ENCODE measurements around the gene PP2D1. TPM values are rescaled to one million over a fixed set of nuclear protein-coding genes. Genes with fewer than 3 reads are reported as not detected.

The PP2D1 gene
- total and polyA plus RNA-seq, 2 donors (not counting 3 experiments of a cell fraction or from before 2014, with no cell fraction given) = not detected

DNA sequence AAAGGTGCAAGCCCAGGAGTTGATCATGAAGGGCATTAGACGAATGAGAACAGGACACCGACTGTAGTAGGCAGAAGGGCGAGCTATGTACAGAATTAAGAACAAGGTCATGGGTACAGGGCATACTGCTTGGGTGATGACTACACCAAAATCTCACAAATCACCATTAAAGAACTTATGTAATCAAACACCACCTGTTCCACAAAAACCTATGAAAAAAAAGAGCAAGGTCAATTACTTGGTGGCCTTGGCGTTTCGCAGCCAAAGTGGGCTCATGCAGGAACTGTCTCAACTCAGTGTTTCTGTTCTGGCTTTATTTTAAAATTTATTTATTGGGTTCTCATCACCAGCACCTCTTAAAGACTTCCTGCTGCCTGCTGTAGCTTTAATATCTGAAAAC, 30.3 kb upstream of the PP2D1 start:
- no peak overlapping the region for H3K9ac ChIP-seq (replicated peaks; ENCODE audit: extremely low read depth, insufficient read depth, low read length)
- H3K79me2 ChIP-seq (ENCODE audit: control insufficient read depth, insufficient read depth, low read length) = no peaks in the 10 kb centered on the region
- intact Hi-C loops (cut with micrococcal nuclease) = no loop called here
- dilution Hi-C loops (cut with MboI; ENCODE audit: extremely low pct_ligation_motif_present, low sequenced_read_pairs) = no loop called here
- ChIA-PET POLR2A (interaction anchor here (1.3 kb wide), 1 partner anchor 15 kb away, joined by 4 read pairs; no protein-coding TSS in a partner anchor), CTCF (interaction anchor here (1.1 to 2.0 kb wide), 3 partner anchors 9 to 141 kb away, joined by 3 to 4 read pairs (median 3); no protein-coding TSS in a partner anchor)
- no peak overlapping the region for H3K4me2 ChIP-seq (ENCODE audit: insufficient read depth, low read length)
- no peak overlapping the region for H3K27ac ChIP-seq (ENCODE audit: insufficient read depth, low read depth, low read length)
- FAIRE-seq (no peak), DNase-seq (ENCODE audit: low read depth, low spot score) (no peak)
- H3K27me3 ChIP-seq (ENCODE audit: control insufficient read depth in 2 of 2, insufficient read depth in 2 of 2, low read length in 2 of 2) = no peaks in the 10 kb centered on the region
- no peaks in the 10 kb centered on the region for H3K9me1 ChIP-seq (replicated peaks; ENCODE audit: control insufficient read depth, extremely low read depth, insufficient read depth, low read length)
- no peaks in the 10 kb centered on the region for H3K9me3 ChIP-seq (replicated peaks; ENCODE audit: control insufficient read depth, insufficient read depth, low read length)
- peaks cover 16% of the 10 kb centered on the region for H3K4me1 ChIP-seq (ENCODE audit: control insufficient read depth, extremely low read depth, insufficient read depth, low read length)
- no TSS peak for BruUV-seq (replicated peaks)
- no peaks in the 10 kb centered on the region for H3K36me3 ChIP-seq (ENCODE audit: control insufficient read depth in 2 of 2, extremely low read depth in 1 of 2, insufficient read depth in 2 of 2, low read length in 2 of 2)
- no peaks in the 10 kb centered on the region for H4K20me1 ChIP-seq (replicated peaks; ENCODE audit: control insufficient read depth, extremely low read depth, insufficient read depth, low read length)
- no peak for TF ChIP-seq JUN (IDR thresholded peaks at IDR 0.05; ENCODE audit: borderline replicate concordance, insufficient read depth, insufficient read length, low read depth)
- TF ChIP-seq POLR2AphosphoS5 (IDR thresholded peaks at IDR 0.05; ENCODE audit: insufficient read depth, low read depth, low read length) = no peak
- TF ChIP-seq MYC (IDR thresholded peaks at IDR 0.05; ENCODE audit: low read depth, low read length) = no peak
- no peak for TF ChIP-seq GATA2 (IDR thresholded peaks at IDR 0.05; ENCODE audit: insufficient read depth, insufficient read length, low read depth, low read length)
- no peak for TF ChIP-seq POLR2A (IDR thresholded peaks at IDR 0.05; ENCODE audit: low read depth, low read length)
- no peak for TF ChIP-seq CTCF (IDR thresholded peaks at IDR 0.05; ENCODE audit: extremely low read depth in 1 of 2, insufficient read depth in 1 of 2, low read depth in 1 of 2, low read length in 2 of 2)
- no peak for TF ChIP-seq EZH2 (IDR thresholded peaks at IDR 0.05; ENCODE audit: borderline replicate concordance, low read depth, low read length, severe bottlenecking)
- TF ChIP-seq FOS (IDR thresholded peaks at IDR 0.05; ENCODE audit: borderline replicate concordance, insufficient read depth, low read length) = no peak
- TF ChIP-seq, protein P1, sequence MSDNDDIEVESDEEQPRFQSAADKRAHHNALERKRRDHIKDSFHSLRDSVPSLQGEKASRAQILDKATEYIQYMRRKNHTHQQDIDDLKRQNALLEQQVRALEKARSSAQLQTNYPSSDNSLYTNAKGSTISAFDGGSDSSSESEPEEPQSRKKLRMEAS (IDR thresholded peaks at IDR 0.05; ENCODE audit: insufficient read depth, insufficient read length) = no peak
- no peak overlapping the region for H3K4me3 ChIP-seq (replicated peaks in 1 of 3; ENCODE audit: insufficient read depth in 1 of 3, low read depth in 1 of 3, low read length in 3 of 3)
- no peak overlapping the region for H2AFZ ChIP-seq (ENCODE audit: low read depth, low read length)
